ENCODE results near the gene CHRNA9.

The CHRNA9 gene

DNA sequence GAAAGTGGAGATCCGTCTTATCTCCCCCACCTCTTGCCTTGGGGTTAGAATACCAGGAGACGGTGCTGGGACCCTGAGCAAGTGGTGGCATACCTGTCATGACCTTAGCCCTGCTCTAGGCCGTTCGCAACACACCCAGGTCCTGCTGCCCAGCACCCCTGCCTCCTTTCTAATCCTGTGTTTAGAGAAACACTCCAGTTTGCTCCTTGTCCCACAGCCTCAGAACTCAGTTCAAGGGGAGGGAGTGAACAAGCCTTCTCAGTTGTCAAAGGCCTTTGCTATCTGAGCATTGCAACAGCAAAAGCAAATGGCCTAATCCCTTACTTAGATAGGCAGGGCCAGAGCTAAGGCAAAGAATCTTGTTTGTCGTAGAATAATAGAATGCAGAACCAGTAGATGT lies 67.9 kb downstream of the CHRNA9 start:
- intact Hi-C loops (cut with DNase I), result no loop called here
- DNase-seq, result no peak

Data from head of caudate nucleus (tissue), 42 donors.